ENCODE data around the gene PAQR7.

The PAQR7 gene

GRCh38 chr1:25821630-25822091, 53.8 kb downstream of the PAQR7 start:
- H3K27ac ChIP-seq, result no peak overlapping the region
- DNase-seq (ENCODE audit: low read depth, low spot score), result no peak

GRCh38 chr1:25821112-25821476, 54.4 kb downstream of the PAQR7 start:
- DNase-seq (ENCODE audit: low read depth, low spot score), result no peak
- H3K27ac ChIP-seq, result peak overlapping the region; percentile 90

GRCh38 chr1:25820247-25821111, 55.0 kb downstream of the PAQR7 start:
- peak overlapping the region; percentile 90 for H3K27ac ChIP-seq
- peak; percentile 43 for DNase-seq (ENCODE audit: low read depth, low spot score)

GRCh38 chr1:25819491-25820246, 55.8 kb downstream of the PAQR7 start, which contains the start of gene MTFR1L:
MTFR1L (plus strand) TSS chr1:25819954; CDS start chr1:25823105, 3,151 bp downstream.
- H3K27ac ChIP-seq, result peak within 1 kb of the TSS; percentile 90
- no peak for DNase-seq (ENCODE audit: low read depth, low spot score)

- H3K27ac ChIP-seq, result peak overlapping the region; percentile 90
- no peak for DNase-seq (ENCODE audit: low read depth, low spot score)
These were observed 56.9 kb downstream of the PAQR7 start for GRCh38 chr1:25818569-25818968.

GRCh38 chr1:25817840-25818501, 57.5 kb downstream of the PAQR7 start:
- H3K27ac ChIP-seq, result peak overlapping the region; percentile 90
- no peak for DNase-seq (ENCODE audit: low read depth, low spot score)

- DNase-seq (ENCODE audit: low read depth, low spot score), result no peak
- no peak overlapping the region for H3K27ac ChIP-seq
These were observed 59.3 kb downstream of the PAQR7 start for GRCh38 chr1:25816112-25816718.

- no peak overlapping the region for H3K27ac ChIP-seq
- no peak for DNase-seq (ENCODE audit: low read depth, low spot score)
These were observed 60.0 kb downstream of the PAQR7 start for GRCh38 chr1:25815208-25816111.

GRCh38 chr1:25814549-25815087, 60.9 kb downstream of the PAQR7 start:
- no peak overlapping the region for H3K27ac ChIP-seq
- no peak for DNase-seq (ENCODE audit: low read depth, low spot score)

- no peak overlapping the region for H3K27ac ChIP-seq
- DNase-seq (ENCODE audit: low read depth, low spot score), result no peak
These were observed 61.6 kb downstream of the PAQR7 start for GRCh38 chr1:25813734-25814471.

- no peak overlapping the region for H3K27ac ChIP-seq
- DNase-seq (ENCODE audit: low read depth, low spot score), result no peak
These were observed 62.3 kb downstream of the PAQR7 start for GRCh38 chr1:25813071-25813733.
